Endothelial cell of umbilical vein (primary cell): ENCODE results near the gene TRMO. TPM values are rescaled to one million over a fixed set of nuclear protein-coding genes. Genes with fewer than 3 reads are reported as not detected.

Experiments used
- BruUV-seq: library from RNA; stranded (reverse); fragments of 400-500 nt; replicated peaks from 2 replicates; lab custom pipeline; 2021; lab: Mats Ljungman, UMichigan
- CTCF ChIA-PET: fragments of 300-600, 350-600 bp; sonication (Branson Sonifier 250); formaldehyde crosslinking; loops from one replicate; lab custom pipeline; 2021; ENCODE audit warnings: antibody characterized with exemption, inconsistent platforms; lab: Charles Lee
- POLR2A ChIA-PET: fragments of 300-600, 350-600 bp; sonication (Branson Sonifier 250); formaldehyde crosslinking; loops from one replicate; lab custom pipeline; 2021; ENCODE audit warnings: antibody characterized with exemption, inconsistent platforms; lab: Charles Lee
- DNase-seq: peaks from one replicate; pipeline ENCODE4 v3.0.0-alpha.2; 2011; ENCODE audit warnings: low read depth, low spot score
- FAIRE-seq: peaks from 2 replicates; lab custom pipeline; 2011; peaks lifted over from hg19 to GRCh38; lab: Jason Lieb, UNC
- H2AFZ ChIP-seq: 2 replicates; pipeline ENCODE4 v1.6.0; 2012; ENCODE audit warnings: low read depth, low read length, control low read depth, inconsistent platforms
- H3K27ac ChIP-seq: 2 replicates; pipeline ENCODE4 v1.5.1; 2011; ENCODE audit warnings: low read depth, mild to moderate bottlenecking, control low read depth, low read length, moderate library complexity; ENCODE audit not compliant: insufficient read depth
- H3K27me3 ChIP-seq, 2 experiments: 2 replicates each; pipeline versions ENCODE4 v1.6.0 to v1.6.1; 2011; ENCODE audit warnings: low read length in 2 of 2, mixed read lengths in 1 of 2; ENCODE audit not compliant: control insufficient read depth in 2 of 2, insufficient read depth in 2 of 2
- H3K36me3 ChIP-seq, 2 experiments: 2 replicates in 1 of 2; 3 replicates in 1 of 2; pipeline ENCODE4 v1.5.1; 2011; ENCODE audit warnings: low read length in 2 of 2, mild to moderate bottlenecking in 1 of 2, moderate library complexity in 1 of 2; ENCODE audit not compliant: control insufficient read depth in 2 of 2, insufficient read depth in 2 of 2; ENCODE audit errors: extremely low read depth in 1 of 2
- H3K4me1 ChIP-seq: 3 replicates; pipeline ENCODE4 v1.5.1; 2011; ENCODE audit warnings: mild to moderate bottlenecking, low read length; ENCODE audit not compliant: control insufficient read depth, insufficient read depth; ENCODE audit errors: extremely low read depth
- H3K4me2 ChIP-seq: 2 replicates; pipeline ENCODE4 v1.6.1; 2011; ENCODE audit warnings: low read length, control low read depth, mixed read lengths; ENCODE audit not compliant: insufficient read depth
- H3K4me3 ChIP-seq, 3 experiments: fragments of 200-600 bp in 1 of 3; sonication (generic), shearing (Covaris generic) in 1 of 3; replicated peaks in 1 of 3; 2 replicates each; pipeline ENCODE4 v1.5.1; 2011 to 2016; ENCODE audit warnings: control low read depth in 3 of 3, low read length in 3 of 3, mild to moderate bottlenecking in 2 of 3, inconsistent platforms in 1 of 3, low read depth in 1 of 3, moderate library complexity in 1 of 3; ENCODE audit not compliant: insufficient read depth in 1 of 3
- H3K79me2 ChIP-seq: 2 replicates; pipeline ENCODE4 v1.6.0; 2012; ENCODE audit warnings: low read length, inconsistent platforms; ENCODE audit not compliant: control insufficient read depth, insufficient read depth
- H3K9ac ChIP-seq: replicated peaks from 2 replicates; pipeline ENCODE3; 2011; ENCODE audit warnings: low read length, control low read depth; ENCODE audit not compliant: insufficient read depth; ENCODE audit errors: extremely low read depth
- H3K9me1 ChIP-seq: replicated peaks from 3 replicates; pipeline ENCODE4 v1.6.0; 2011; ENCODE audit warnings: mild to moderate bottlenecking, low read length; ENCODE audit not compliant: control insufficient read depth, insufficient read depth; ENCODE audit errors: extremely low read depth
- H3K9me3 ChIP-seq: replicated peaks from 2 replicates; pipeline ENCODE4 v1.5.1; 2012; ENCODE audit warnings: low read length, inconsistent platforms; ENCODE audit not compliant: control insufficient read depth, insufficient read depth
- H4K20me1 ChIP-seq: replicated peaks from 2 replicates; pipeline ENCODE3; 2011; ENCODE audit warnings: mild to moderate bottlenecking, low read length; ENCODE audit not compliant: control insufficient read depth, insufficient read depth; ENCODE audit errors: extremely low read depth
- EZH2 ChIP-seq: IDR thresholded peaks from 2 replicates; pipeline ENCODE4 v1.6.1; 2012; ENCODE audit warnings: borderline replicate concordance, low read depth, mild to moderate bottlenecking, moderate library complexity, low read length, inconsistent platforms; ENCODE audit not compliant: severe bottlenecking
- MYC ChIP-seq: IDR thresholded peaks from one replicate; pipeline ENCODE4 v1.6.1; 2011; ENCODE audit warnings: mild to moderate bottlenecking, low read depth, low read length
- dilution Hi-C: fragments of 300-500 bp; cut with MboI; formaldehyde crosslinking; loops from one replicate; pipeline ENCODE4 v1.15.0; 2019; ENCODE audit warnings: low sequenced_read_pairs; ENCODE audit not compliant: extremely low pct_ligation_motif_present
- intact Hi-C: fragments of 100-400 bp; cut with micrococcal nuclease; formaldehyde crosslinking; loops from one replicate; pipeline ENCODE4 v1.10.0; 2022
- polyA plus RNA-seq, 4 experiments: library from polyadenylated mRNA; depleted of rRNA in 3 of 4; stranded (reverse) in 3 of 4; unstranded in 1 of 4; fragments of >200 nt; gene quantifications; 2 replicates each; pipeline versions ENCODE4 v1.2.1 to v1.2.3, GENCODE V29; 2011 to 2012; ENCODE audit warnings: missing spikeins in 1 of 4
- total RNA-seq: library from RNA; stranded (reverse); gene quantifications from 2 replicates; pipeline ENCODE4 v1.2.3, GENCODE V29; 2021
- TF ChIP-seq, protein P1 (sequence below), 2 donors: IDR thresholded peaks; 1 replicate in 1 of 2; 2 replicates in 1 of 2; pipeline ENCODE4 v1.5.1; 2011; ENCODE audit warnings: low read length in 2 of 2, mild to moderate bottlenecking in 2 of 2, moderate library complexity in 2 of 2, control low read depth in 1 of 2, inconsistent platforms in 1 of 2, low read depth in 1 of 2; ENCODE audit not compliant: insufficient read depth in 1 of 2; ENCODE audit errors: extremely low read depth in 1 of 2

Gene TRMO
- total and polyA plus RNA-seq, 2 donors (not counting 3 experiments of a cell fraction or from before 2014, with no cell fraction given) = 10.1 to 11.9 TPM

DNA sequence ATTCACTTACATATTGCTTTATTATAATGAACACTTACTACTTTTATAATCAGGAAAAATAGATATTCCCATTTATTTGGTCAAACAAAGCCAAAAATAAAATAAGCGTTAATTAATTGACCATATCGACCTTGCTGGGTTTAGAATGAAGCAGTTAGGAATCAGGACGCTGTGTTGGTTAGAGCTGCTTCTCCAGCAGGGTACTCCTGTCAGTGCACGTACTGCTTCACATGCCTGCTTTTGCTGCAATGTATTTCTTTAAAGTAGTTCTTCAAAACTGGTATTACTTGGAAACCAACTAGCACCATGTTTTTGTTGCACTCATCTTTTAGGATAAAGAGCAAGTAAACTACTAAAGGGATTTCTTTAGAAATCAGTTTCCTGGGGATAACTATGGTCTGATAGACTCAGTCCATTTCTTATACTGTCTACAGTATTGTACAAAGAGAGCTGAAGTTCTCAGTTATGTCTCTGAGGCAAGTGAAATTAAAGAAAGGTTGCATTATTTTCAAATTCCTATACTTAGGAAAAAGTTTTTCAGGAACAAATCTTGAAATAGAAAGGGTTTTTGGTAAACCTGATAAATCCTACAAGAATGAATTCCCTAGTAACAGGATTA, 6.8 kb upstream of the TRMO start:
- no peaks in the 10 kb centered on the region for H4K20me1 ChIP-seq
- no peaks in the 10 kb centered on the region for H3K9me3 ChIP-seq
- POLR2A ChIA-PET = no interaction called here
- no peaks in the 10 kb centered on the region for H3K9me1 ChIP-seq
- no peak overlapping the region for H3K4me2 ChIP-seq
- dilution Hi-C loops (no loop called here), intact Hi-C loops (no loop called here)
- no peaks in the 10 kb centered on the region for H3K36me3 ChIP-seq
- no peak overlapping the region for H2AFZ ChIP-seq
- H3K27ac ChIP-seq = no peak overlapping the region
- H3K79me2 ChIP-seq = no peaks in the 10 kb centered on the region
- CTCF ChIA-PET = interaction anchor here (1.6 kb wide), 1 partner anchor 106 kb away, joined by 4 read pairs; no protein-coding TSS in a partner anchor
- peaks cover 25 to 64% of the 10 kb centered on the region in 2 experiments for H3K27me3 ChIP-seq
- TF ChIP-seq, protein P1, sequence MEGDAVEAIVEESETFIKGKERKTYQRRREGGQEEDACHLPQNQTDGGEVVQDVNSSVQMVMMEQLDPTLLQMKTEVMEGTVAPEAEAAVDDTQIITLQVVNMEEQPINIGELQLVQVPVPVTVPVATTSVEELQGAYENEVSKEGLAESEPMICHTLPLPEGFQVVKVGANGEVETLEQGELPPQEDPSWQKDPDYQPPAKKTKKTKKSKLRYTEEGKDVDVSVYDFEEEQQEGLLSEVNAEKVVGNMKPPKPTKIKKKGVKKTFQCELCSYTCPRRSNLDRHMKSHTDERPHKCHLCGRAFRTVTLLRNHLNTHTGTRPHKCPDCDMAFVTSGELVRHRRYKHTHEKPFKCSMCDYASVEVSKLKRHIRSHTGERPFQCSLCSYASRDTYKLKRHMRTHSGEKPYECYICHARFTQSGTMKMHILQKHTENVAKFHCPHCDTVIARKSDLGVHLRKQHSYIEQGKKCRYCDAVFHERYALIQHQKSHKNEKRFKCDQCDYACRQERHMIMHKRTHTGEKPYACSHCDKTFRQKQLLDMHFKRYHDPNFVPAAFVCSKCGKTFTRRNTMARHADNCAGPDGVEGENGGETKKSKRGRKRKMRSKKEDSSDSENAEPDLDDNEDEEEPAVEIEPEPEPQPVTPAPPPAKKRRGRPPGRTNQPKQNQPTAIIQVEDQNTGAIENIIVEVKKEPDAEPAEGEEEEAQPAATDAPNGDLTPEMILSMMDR (IDR thresholded peaks at IDR 0.05; ENCODE audit: extremely low read depth in 1 of 2, insufficient read depth in 1 of 2, low read depth in 1 of 2, low read length in 2 of 2) = no peak
- H3K4me3 ChIP-seq = no peak overlapping the region
- no peaks in the 10 kb centered on the region for H3K4me1 ChIP-seq
- H3K9ac ChIP-seq = no peak overlapping the region
- no peak for DNase-seq
- no peak for FAIRE-seq
- no TSS peak for BruUV-seq

DNA sequence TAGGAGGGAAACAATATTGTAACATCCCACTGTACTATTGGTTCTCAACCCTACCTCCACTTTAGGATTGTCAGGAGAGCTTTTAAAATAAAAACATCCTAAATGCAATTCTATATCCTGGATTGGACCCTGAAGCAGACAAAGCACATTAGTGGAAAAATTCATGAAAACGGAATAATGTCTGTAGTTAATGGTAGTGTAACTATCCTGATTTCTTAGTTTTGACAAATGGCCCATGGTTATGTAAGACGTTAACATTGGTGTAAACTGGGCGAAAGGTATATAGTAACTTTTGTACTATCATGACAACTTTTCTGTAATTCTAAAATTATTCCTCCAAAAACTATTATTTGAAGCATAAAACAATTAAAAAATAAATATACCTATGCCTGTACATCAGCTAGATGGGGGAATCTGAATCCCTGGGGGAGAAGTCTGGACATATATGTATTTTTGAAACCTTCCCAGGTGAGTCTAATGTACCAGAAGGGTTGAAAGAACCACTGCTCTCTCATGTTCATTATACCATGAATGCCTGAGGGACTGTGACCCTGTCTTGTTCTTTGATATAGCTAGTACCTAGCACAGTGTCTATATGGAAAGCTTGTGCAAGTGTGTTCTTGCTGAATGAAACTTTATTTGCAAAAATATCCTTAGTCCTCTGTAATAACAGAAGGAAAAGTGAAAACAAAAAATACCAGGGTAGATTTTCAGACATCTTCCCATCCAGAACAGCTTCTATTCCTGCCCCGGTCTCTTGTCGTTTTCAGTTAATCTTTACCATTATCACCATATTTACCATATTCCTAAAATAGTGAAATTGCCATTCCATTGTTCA, 3.4 kb upstream of the TRMO start:
- FAIRE-seq = no peak
- DNase-seq = no peak
- H3K27ac ChIP-seq = no peak overlapping the region
- no peak overlapping the region for H2AFZ ChIP-seq
- ChIA-PET POLR2A (no interaction called here), CTCF (interaction anchor here (0.5 to 5.5 kb wide), 2 partner anchors 109 to 334 kb away, joined by 3 to 26 read pairs; no protein-coding TSS in a partner anchor)
- no peak overlapping the region for H3K9ac ChIP-seq
- dilution Hi-C loops (no loop called here), intact Hi-C loops (no loop called here)
- peaks cover 14 to 50% of the 10 kb centered on the region in 2 experiments for H3K27me3 ChIP-seq
- no peaks in the 10 kb centered on the region for H3K79me2 ChIP-seq
- H4K20me1 ChIP-seq = no peaks in the 10 kb centered on the region
- no peaks in the 10 kb centered on the region for H3K36me3 ChIP-seq
- H3K9me3 ChIP-seq = no peaks in the 10 kb centered on the region
- H3K4me3 ChIP-seq = no peak overlapping the region
- TF ChIP-seq EZH2 = no peak
- no peak for TF ChIP-seq MYC
- BruUV-seq = no TSS peak
- H3K4me2 ChIP-seq = no peak overlapping the region
- H3K4me1 ChIP-seq = peaks cover 11% of the 10 kb centered on the region
- no peaks in the 10 kb centered on the region for H3K9me1 ChIP-seq
